ENCODE measurements around the gene PRDX1.

PRDX1 gene

GRCh38 chr1:45550401-45551351 is 29.0 kb upstream of the PRDX1 start, which contains the start of gene AKR1A1:
Gene AKR1A1 (plus strand): TSS chr1:45550826. CDS start chr1:45561795, 10,969 bp downstream.
- Histone ChIP-seq H3K23ac (ENCODE audit: low read length in 2 of 2) (peak within 1 kb of the TSS in 1 of 2 experiments; percentile 14), H3K9ac (ENCODE audit: low read length) (peak within 1 kb of the TSS; percentile 91), H2BK120ac (ENCODE audit: low read depth, low read length) (peak within 1 kb of the TSS; percentile 82), H3K27ac (ENCODE audit: low read length, poor library complexity, severe bottlenecking) (peak within 1 kb of the TSS; percentile 92), H4K91ac (ENCODE audit: low read length) (peak within 1 kb of the TSS; percentile 97), H2BK5ac (ENCODE audit: low read depth, low read length, poor library complexity, severe bottlenecking) (peak within 1 kb of the TSS; percentile 71), H3K4me3 (ENCODE audit: insufficient read depth in 1 of 2, low read depth in 1 of 2, low read length in 2 of 2) (peak within 1 kb of the TSS; percentile 71 to 95), H3K9me3 (ENCODE audit: control insufficient read depth, low read length) (no peaks in the 10 kb centered on the region), H3K36me3 (ENCODE audit: control insufficient read depth in 1 of 2, insufficient read depth in 2 of 2, low read depth in 1 of 2, low read length in 2 of 2) (peaks cover 7 to 11% of the 10 kb centered on the region in 2 experiments), H3K18ac (ENCODE audit: low read depth in 1 of 2, low read length in 2 of 2) (peak within 1 kb of the TSS; percentile 92 to 98), H2AK5ac (ENCODE audit: low read length, severe bottlenecking) (peak within 1 kb of the TSS; percentile 58), H3K79me1 (replicated peaks; ENCODE audit: low read length, poor library complexity, severe bottlenecking) (peaks cover 4% of the 10 kb centered on the region), H2BK12ac (ENCODE audit: low read length in 2 of 2) (peak within 1 kb of the TSS in 1 of 2 experiments; percentile 56), H3K14ac (ENCODE audit: low read length in 2 of 2) (peak within 1 kb of the TSS in 1 of 2 experiments; percentile 61), H3K27me3 (ENCODE audit: control insufficient read depth in 1 of 2, insufficient read depth in 1 of 2, low read length in 2 of 2) (no peaks in the 10 kb centered on the region), H3K4me2 (ENCODE audit: low read length, poor library complexity, severe bottlenecking) (peak within 1 kb of the TSS; percentile 74), H3K4ac (ENCODE audit: low read depth in 1 of 2, low read length in 2 of 2) (peak within 1 kb of the TSS; percentile 93 to 95), H4K8ac (ENCODE audit: low read length) (peak within 1 kb of the TSS; percentile 95), H2BK15ac (ENCODE audit: low read depth, poor library complexity, severe bottlenecking) (peak within 1 kb of the TSS; percentile 44), H2AFZ (ENCODE audit: low read depth, low read length) (peak within 1 kb of the TSS; percentile 75), H3K4me1 (ENCODE audit: control insufficient read depth, insufficient read depth, low read depth, low read length) (peaks cover 8% of the 10 kb centered on the region)
- DNase-seq: peak; percentile 83
- WGBS: 9% methylated on average over 44 of the region's 47 CpGs

- no peak overlapping the region for H2BK15ac ChIP-seq (ENCODE audit: low read depth, poor library complexity, severe bottlenecking)
- 94% methylated on average over 4 of the region's 7 CpGs for WGBS
- no peaks in the 10 kb centered on the region for H3K36me3 ChIP-seq (ENCODE audit: control insufficient read depth in 1 of 2, insufficient read depth in 2 of 2, low read depth in 1 of 2, low read length in 2 of 2)
- H2BK120ac ChIP-seq (ENCODE audit: low read depth, low read length): no peak overlapping the region
- H4K91ac ChIP-seq (ENCODE audit: low read length): no peak overlapping the region
- no peaks in the 10 kb centered on the region for H3K9me3 ChIP-seq (ENCODE audit: control insufficient read depth, low read length)
- H3K18ac ChIP-seq (ENCODE audit: low read depth in 1 of 2, low read length in 2 of 2): no peak overlapping the region
- H3K4ac ChIP-seq (ENCODE audit: low read depth in 1 of 2, low read length in 2 of 2): no peak overlapping the region
- no peak overlapping the region for H3K4me3 ChIP-seq (ENCODE audit: insufficient read depth in 1 of 2, low read depth in 1 of 2, low read length in 2 of 2)
- H3K27me3 ChIP-seq (ENCODE audit: control insufficient read depth in 1 of 2, insufficient read depth in 1 of 2, low read length in 2 of 2): no peaks in the 10 kb centered on the region
- no peak overlapping the region for H3K9ac ChIP-seq (ENCODE audit: low read length)
- no peak overlapping the region for H2AFZ ChIP-seq (ENCODE audit: low read depth, low read length)
- no peak for DNase-seq
- no peak overlapping the region for H3K14ac ChIP-seq (ENCODE audit: low read length in 2 of 2)
- H3K4me1 ChIP-seq (ENCODE audit: control insufficient read depth, insufficient read depth, low read depth, low read length): peaks cover 2% of the 10 kb centered on the region
- H3K79me1 ChIP-seq (replicated peaks; ENCODE audit: low read length, poor library complexity, severe bottlenecking): no peaks in the 10 kb centered on the region
- H3K23ac ChIP-seq (ENCODE audit: low read length in 2 of 2): no peak overlapping the region
- no peak overlapping the region for H2BK5ac ChIP-seq (ENCODE audit: low read depth, low read length, poor library complexity, severe bottlenecking)
- no peak overlapping the region for H4K8ac ChIP-seq (ENCODE audit: low read length)
- H3K27ac ChIP-seq (ENCODE audit: low read length, poor library complexity, severe bottlenecking): no peak overlapping the region
- H3K4me2 ChIP-seq (ENCODE audit: low read length, poor library complexity, severe bottlenecking): no peak overlapping the region
- no peak overlapping the region for H2AK5ac ChIP-seq (ENCODE audit: low read length, severe bottlenecking)
- H2BK12ac ChIP-seq (ENCODE audit: low read length in 2 of 2): no peak overlapping the region
These were observed 24.0 kb upstream of the PRDX1 start for GRCh38 chr1:45545553-45546310.

GRCh38 chr1:45545019-45545493 is 23.4 kb upstream of the PRDX1 start:
- Histone ChIP-seq H3K14ac (ENCODE audit: low read length in 2 of 2) (no peak overlapping the region), H2AK5ac (ENCODE audit: low read length, severe bottlenecking) (no peak overlapping the region), H3K4me1 (ENCODE audit: control insufficient read depth, insufficient read depth, low read depth, low read length) (no peaks in the 10 kb centered on the region), H3K18ac (ENCODE audit: low read depth in 1 of 2, low read length in 2 of 2) (no peak overlapping the region), H3K79me1 (replicated peaks; ENCODE audit: low read length, poor library complexity, severe bottlenecking) (no peaks in the 10 kb centered on the region), H3K9me3 (ENCODE audit: control insufficient read depth, low read length) (no peaks in the 10 kb centered on the region), H3K27ac (ENCODE audit: low read length, poor library complexity, severe bottlenecking) (no peak overlapping the region), H2AFZ (ENCODE audit: low read depth, low read length) (no peak overlapping the region), H4K91ac (ENCODE audit: low read length) (no peak overlapping the region), H3K36me3 (ENCODE audit: control insufficient read depth in 1 of 2, insufficient read depth in 2 of 2, low read depth in 1 of 2, low read length in 2 of 2) (no peaks in the 10 kb centered on the region), H4K8ac (ENCODE audit: low read length) (no peak overlapping the region), H2BK12ac (ENCODE audit: low read length in 2 of 2) (no peak overlapping the region), H2BK5ac (ENCODE audit: low read depth, low read length, poor library complexity, severe bottlenecking) (no peak overlapping the region), H3K4ac (ENCODE audit: low read depth in 1 of 2, low read length in 2 of 2) (no peak overlapping the region), H3K23ac (ENCODE audit: low read length in 2 of 2) (no peak overlapping the region), H3K9ac (ENCODE audit: low read length) (no peak overlapping the region), H3K27me3 (ENCODE audit: control insufficient read depth in 1 of 2, insufficient read depth in 1 of 2, low read length in 2 of 2) (no peaks in the 10 kb centered on the region), H3K4me2 (ENCODE audit: low read length, poor library complexity, severe bottlenecking) (no peak overlapping the region), H2BK120ac (ENCODE audit: low read depth, low read length) (no peak overlapping the region), H2BK15ac (ENCODE audit: low read depth, poor library complexity, severe bottlenecking) (no peak overlapping the region), H3K4me3 (ENCODE audit: insufficient read depth in 1 of 2, low read depth in 1 of 2, low read length in 2 of 2) (no peak overlapping the region)
- no peak for DNase-seq
- 73% methylated on average over 6 of the region's 6 CpGs for WGBS

GRCh38 chr1:45544530-45544929 is 22.8 kb upstream of the PRDX1 start:
- H2BK15ac ChIP-seq (ENCODE audit: low read depth, poor library complexity, severe bottlenecking): no peak overlapping the region
- H3K79me1 ChIP-seq (replicated peaks; ENCODE audit: low read length, poor library complexity, severe bottlenecking): no peaks in the 10 kb centered on the region
- H3K4me2 ChIP-seq (ENCODE audit: low read length, poor library complexity, severe bottlenecking): no peak overlapping the region
- DNase-seq: no peak
- H2AK5ac ChIP-seq (ENCODE audit: low read length, severe bottlenecking): no peak overlapping the region
- H2BK5ac ChIP-seq (ENCODE audit: low read depth, low read length, poor library complexity, severe bottlenecking): no peak overlapping the region
- H3K4ac ChIP-seq (ENCODE audit: low read depth in 1 of 2, low read length in 2 of 2): no peak overlapping the region
- H3K9me3 ChIP-seq (ENCODE audit: control insufficient read depth, low read length): no peaks in the 10 kb centered on the region
- no peak overlapping the region for H3K14ac ChIP-seq (ENCODE audit: low read length in 2 of 2)
- no peak overlapping the region for H3K27ac ChIP-seq (ENCODE audit: low read length, poor library complexity, severe bottlenecking)
- no peak overlapping the region for H3K4me3 ChIP-seq (ENCODE audit: insufficient read depth in 1 of 2, low read depth in 1 of 2, low read length in 2 of 2)
- no peak overlapping the region for H3K18ac ChIP-seq (ENCODE audit: low read depth in 1 of 2, low read length in 2 of 2)
- no peak overlapping the region for H2BK12ac ChIP-seq (ENCODE audit: low read length in 2 of 2)
- no peak overlapping the region for H3K9ac ChIP-seq (ENCODE audit: low read length)
- no peak overlapping the region for H2BK120ac ChIP-seq (ENCODE audit: low read depth, low read length)
- no peak overlapping the region for H2AFZ ChIP-seq (ENCODE audit: low read depth, low read length)
- no peaks in the 10 kb centered on the region for H3K36me3 ChIP-seq (ENCODE audit: control insufficient read depth in 1 of 2, insufficient read depth in 2 of 2, low read depth in 1 of 2, low read length in 2 of 2)
- 88% methylated on average over 3 of the region's 4 CpGs for WGBS
- H3K23ac ChIP-seq (ENCODE audit: low read length in 2 of 2): no peak overlapping the region
- H4K8ac ChIP-seq (ENCODE audit: low read length): no peak overlapping the region
- no peak overlapping the region for H4K91ac ChIP-seq (ENCODE audit: low read length)
- no peaks in the 10 kb centered on the region for H3K27me3 ChIP-seq (ENCODE audit: control insufficient read depth in 1 of 2, insufficient read depth in 1 of 2, low read length in 2 of 2)
- no peaks in the 10 kb centered on the region for H3K4me1 ChIP-seq (ENCODE audit: control insufficient read depth, insufficient read depth, low read depth, low read length)

Measured in mesenchymal stem cell (in vitro differentiated cells and primary cell).